HG02970 (cell line): ENCODE data around the gene RAB3IL1.
A peak's percentile ranks its signal among the peaks of the same experiment; 100 is the strongest.

Experiments
- ATAC-seq: cut with Tn5 transposase; IDR thresholded peaks from one replicate; pipeline ENCODE4 v1.9.1; 2021; ENCODE audit warnings: mild to moderate bottlenecking, moderate library complexity, moderate number of reproducible peaks; ENCODE audit not compliant: unreplicated experiment, low FRiP score

Gene RAB3IL1

GRCh38 chr11:61907282-61907681 lies 10.1 kb downstream of the RAB3IL1 start:
- no peak for ATAC-seq

GRCh38 chr11:61906522-61906909 lies 10.8 kb downstream of the RAB3IL1 start:
- no peak for ATAC-seq

- no peak for ATAC-seq
These were observed 11.4 kb downstream of the RAB3IL1 start for GRCh38 chr11:61905801-61906521.

GRCh38 chr11:61905067-61905696 lies 12.2 kb downstream of the RAB3IL1 start:
- ATAC-seq, result no peak

- no peak for ATAC-seq
These were observed 12.8 kb downstream of the RAB3IL1 start for GRCh38 chr11:61904539-61905048.

- no peak for ATAC-seq
These were observed 13.5 kb downstream of the RAB3IL1 start for GRCh38 chr11:61903845-61904244.

- no peak for ATAC-seq
These were observed 15.1 kb downstream of the RAB3IL1 start for GRCh38 chr11:61902313-61902712.

GRCh38 chr11:61901397-61901796 lies 16.0 kb downstream of the RAB3IL1 start:
- no peak for ATAC-seq

GRCh38 chr11:61900251-61900650 lies 17.1 kb downstream of the RAB3IL1 start:
- no peak for ATAC-seq

GRCh38 chr11:61899146-61899841 lies 18.1 kb downstream of the RAB3IL1 start:
- no peak for ATAC-seq

- ATAC-seq, result no peak
These were observed 19.2 kb downstream of the RAB3IL1 start for GRCh38 chr11:61898247-61898582.

- no peak for ATAC-seq
These were observed 19.7 kb downstream of the RAB3IL1 start for GRCh38 chr11:61897387-61898246.

- ATAC-seq, result no peak
These were observed 20.5 kb downstream of the RAB3IL1 start for GRCh38 chr11:61896665-61897386.

GRCh38 chr11:61895718-61896059 lies 21.7 kb downstream of the RAB3IL1 start:
- no peak for ATAC-seq

- no peak for ATAC-seq
These were observed 22.2 kb downstream of the RAB3IL1 start for GRCh38 chr11:61895046-61895717.

GRCh38 chr11:61893981-61894380 lies 23.4 kb downstream of the RAB3IL1 start:
- no peak for ATAC-seq

- ATAC-seq, result peak; percentile 11
These were observed 25.3 kb downstream of the RAB3IL1 start for GRCh38 chr11:61892085-61892370.

GRCh38 chr11:61891331-61892084 lies 25.9 kb downstream of the RAB3IL1 start, which contains the start of gene FADS3:
FADS3 (minus strand) TSS chr11:61891545; CDS start chr11:61891381, 164 bp downstream.
- ATAC-seq, result peak; percentile 67
